ENCODE data around the gene SURF6.

The SURF6 gene

GRCh38 chr9:133375724-133376654, 40.0 kb upstream of the SURF6 start, which contains the start of the genes STKLD1 and SURF4:
STKLD1 (plus strand) TSS chr9:133376366; CDS start chr9:133376474, 108 bp downstream.
SURF4 (minus strand) TSS chr9:133376060; CDS start chr9:133375969, 91 bp downstream.
- peaks cover 31% of the 10 kb centered on the region for H3K36me3 ChIP-seq (ENCODE audit: control insufficient read depth, low read length)
- peaks cover 2% of the 10 kb centered on the region; the same call in 1 of the 2 replicates for H3F3A ChIP-seq (ENCODE audit: control insufficient read depth, insufficient read depth)

GRCh38 chr9:133375116-133375723, 39.2 kb upstream of the SURF6 start:
- Histone ChIP-seq H3K36me3 (ENCODE audit: control insufficient read depth, low read length) (peaks cover 39% of the 10 kb centered on the region), H4K20me1 (ENCODE audit: control insufficient read depth, insufficient read depth, low read depth, low read length) (peaks cover 22% of the 10 kb centered on the region), H3K27me3 (ENCODE audit: control insufficient read depth, low read length) (peaks cover 5% of the 10 kb centered on the region; the same call in 1 of the 2 replicates), H3F3A (ENCODE audit: control insufficient read depth, insufficient read depth) (peaks cover 5% of the 10 kb centered on the region; the same call in 1 of the 2 replicates), H3K4me3 (ENCODE audit: low read length) (peak overlapping the region; percentile 90), H3K9me2 (replicated peaks; ENCODE audit: control insufficient read depth, low read length) (no peaks in the 10 kb centered on the region), H3K4me1 (ENCODE audit: control insufficient read depth, low read length) (peaks cover 56% of the 10 kb centered on the region), H3K9me3 (ENCODE audit: control insufficient read depth, insufficient read depth, low read length) (no peaks in the 10 kb centered on the region), H3K27ac (ENCODE audit: low read depth, low read length) (peak overlapping the region; percentile 57), H3K79me2 (ENCODE audit: control insufficient read depth, low read length) (peaks cover 57% of the 10 kb centered on the region), H3K4me2 (ENCODE audit: low read length) (peak overlapping the region; percentile 90)
- TF ChIP-seq EZH2phosphoT487 (IDR thresholded peaks at IDR 0.05; ENCODE audit: borderline replicate concordance, low read length), result no peak
- peak; percentile 68 for TF ChIP-seq CTCF (IDR thresholded peaks at IDR 0.05; ENCODE audit: low read depth, low read length, poor library complexity, severe bottlenecking)

More at GRCh38 chr9:133375724-133376654, 40.0 kb upstream of the SURF6 start, which contains the start of the genes STKLD1 and SURF4:
- no peaks in the 10 kb centered on the region for H3K9me3 ChIP-seq (ENCODE audit: control insufficient read depth, insufficient read depth, low read length)
- H3K4me2 ChIP-seq (ENCODE audit: low read length), result peak within 1 kb of the TSS; percentile 90
- peaks cover 48% of the 10 kb centered on the region for H3K4me1 ChIP-seq (ENCODE audit: control insufficient read depth, low read length)
- H3K9me2 ChIP-seq (replicated peaks; ENCODE audit: control insufficient read depth, low read length), result no peaks in the 10 kb centered on the region
- no peak for TF ChIP-seq EZH2phosphoT487 (IDR thresholded peaks at IDR 0.05; ENCODE audit: borderline replicate concordance, low read length)
- H3K27ac ChIP-seq (ENCODE audit: low read depth, low read length), result peak within 1 kb of the TSS; percentile 57
- peaks cover 5% of the 10 kb centered on the region; the same call in 1 of the 2 replicates for H3K27me3 ChIP-seq (ENCODE audit: control insufficient read depth, low read length)
- peaks cover 49% of the 10 kb centered on the region for H3K79me2 ChIP-seq (ENCODE audit: control insufficient read depth, low read length)
- peak within 1 kb of the TSS; percentile 90 for H3K4me3 ChIP-seq (ENCODE audit: low read length)
- H4K20me1 ChIP-seq (ENCODE audit: control insufficient read depth, insufficient read depth, low read depth, low read length), result peaks cover 17% of the 10 kb centered on the region

GRCh38 chr9:133374612-133375115, 38.7 kb upstream of the SURF6 start:
- peaks cover 5% of the 10 kb centered on the region; the same call in 1 of the 2 replicates for H3K27me3 ChIP-seq (ENCODE audit: control insufficient read depth, low read length)
- H3K4me3 ChIP-seq (ENCODE audit: low read length), result peak overlapping the region; percentile 90
- peaks cover 61% of the 10 kb centered on the region for H3K4me1 ChIP-seq (ENCODE audit: control insufficient read depth, low read length)
- peaks cover 45% of the 10 kb centered on the region for H3K36me3 ChIP-seq (ENCODE audit: control insufficient read depth, low read length)
- peak overlapping the region; percentile 90 for H3K4me2 ChIP-seq (ENCODE audit: low read length)
- H3K9me2 ChIP-seq (replicated peaks; ENCODE audit: control insufficient read depth, low read length), result no peaks in the 10 kb centered on the region
- peaks cover 62% of the 10 kb centered on the region for H3K79me2 ChIP-seq (ENCODE audit: control insufficient read depth, low read length)
- H3K9me3 ChIP-seq (ENCODE audit: control insufficient read depth, insufficient read depth, low read length), result no peaks in the 10 kb centered on the region
- TF ChIP-seq EZH2phosphoT487 (IDR thresholded peaks at IDR 0.05; ENCODE audit: borderline replicate concordance, low read length) (no peak), CTCF (IDR thresholded peaks at IDR 0.05; ENCODE audit: low read depth, low read length, poor library complexity, severe bottlenecking) (no peak)
- H4K20me1 ChIP-seq (ENCODE audit: control insufficient read depth, insufficient read depth, low read depth, low read length), result peaks cover 27% of the 10 kb centered on the region
- H3K27ac ChIP-seq (ENCODE audit: low read depth, low read length), result peak overlapping the region; percentile 57
- H3F3A ChIP-seq (ENCODE audit: control insufficient read depth, insufficient read depth), result peaks cover 5% of the 10 kb centered on the region; the same call in 1 of the 2 replicates
